GM23338 (cell line): ENCODE measurements around the gene MS4A6A.

Source experiments
- EZH2 ChIP-seq: fragments of 200-600 bp; sonication (generic); IDR thresholded peaks from one replicate; pipeline ENCODE4 v1.8.0; 2017; ENCODE audit warnings: antibody characterized with exemption, mild to moderate bottlenecking, low read depth; ENCODE audit not compliant: unreplicated experiment
- EZH2phosphoT487 ChIP-seq: fragments of 200-600 bp; sonication (generic); IDR thresholded peaks from one replicate; pipeline ENCODE4 v1.8.1; 2018; ENCODE audit warnings: antibody characterized with exemption; ENCODE audit not compliant: unreplicated experiment
- ZNF114 ChIP-seq: fragments of 250-450 bp; sonication (Bioruptor Pico); IDR thresholded peaks from 2 replicates; pipeline ENCODE4 v1.5.0; 2020; ENCODE audit warnings: mild to moderate bottlenecking, moderate library complexity
- ZNF331 ChIP-seq: fragments of 250-450 bp; sonication (Bioruptor Pico); IDR thresholded peaks from 2 replicates; pipeline ENCODE4 v1.5.0; 2020; ENCODE audit warnings: low read depth, mild to moderate bottlenecking, moderate library complexity
- TF ChIP-seq, protein P1 (sequence below), 2 experiments: fragments of 200-600 bp in 1 of 2; sonication (generic) in 1 of 2; conservative IDR thresholded peaks; 2 replicates each; pipeline versions ENCODE4 v1.5.1 to v1.6.1; 2016 to 2017; ENCODE audit warnings: antibody characterized with exemption in 2 of 2, low read depth in 2 of 2, mild to moderate bottlenecking in 2 of 2, moderate library complexity in 1 of 2
- TF ChIP-seq, protein P2 (sequence below): IDR thresholded peaks from one replicate; pipeline ENCODE4 v1.6.1; 2018; ENCODE audit warnings: antibody characterized with exemption; ENCODE audit not compliant: unreplicated experiment

GRCh38 chr11:60194511-60194910 is 11.6 kb upstream of the MS4A6A start:
- TF ChIP-seq, protein P1, sequence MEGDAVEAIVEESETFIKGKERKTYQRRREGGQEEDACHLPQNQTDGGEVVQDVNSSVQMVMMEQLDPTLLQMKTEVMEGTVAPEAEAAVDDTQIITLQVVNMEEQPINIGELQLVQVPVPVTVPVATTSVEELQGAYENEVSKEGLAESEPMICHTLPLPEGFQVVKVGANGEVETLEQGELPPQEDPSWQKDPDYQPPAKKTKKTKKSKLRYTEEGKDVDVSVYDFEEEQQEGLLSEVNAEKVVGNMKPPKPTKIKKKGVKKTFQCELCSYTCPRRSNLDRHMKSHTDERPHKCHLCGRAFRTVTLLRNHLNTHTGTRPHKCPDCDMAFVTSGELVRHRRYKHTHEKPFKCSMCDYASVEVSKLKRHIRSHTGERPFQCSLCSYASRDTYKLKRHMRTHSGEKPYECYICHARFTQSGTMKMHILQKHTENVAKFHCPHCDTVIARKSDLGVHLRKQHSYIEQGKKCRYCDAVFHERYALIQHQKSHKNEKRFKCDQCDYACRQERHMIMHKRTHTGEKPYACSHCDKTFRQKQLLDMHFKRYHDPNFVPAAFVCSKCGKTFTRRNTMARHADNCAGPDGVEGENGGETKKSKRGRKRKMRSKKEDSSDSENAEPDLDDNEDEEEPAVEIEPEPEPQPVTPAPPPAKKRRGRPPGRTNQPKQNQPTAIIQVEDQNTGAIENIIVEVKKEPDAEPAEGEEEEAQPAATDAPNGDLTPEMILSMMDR (conservative IDR thresholded peaks at IDR 0.05; ENCODE audit: low read depth in 2 of 2), result no peak
- no peak for TF ChIP-seq ZNF114 (CRISPR knock-in tag)
- no peak for TF ChIP-seq EZH2phosphoT487
- TF ChIP-seq EZH2, result no peak
- TF ChIP-seq, protein P2, sequence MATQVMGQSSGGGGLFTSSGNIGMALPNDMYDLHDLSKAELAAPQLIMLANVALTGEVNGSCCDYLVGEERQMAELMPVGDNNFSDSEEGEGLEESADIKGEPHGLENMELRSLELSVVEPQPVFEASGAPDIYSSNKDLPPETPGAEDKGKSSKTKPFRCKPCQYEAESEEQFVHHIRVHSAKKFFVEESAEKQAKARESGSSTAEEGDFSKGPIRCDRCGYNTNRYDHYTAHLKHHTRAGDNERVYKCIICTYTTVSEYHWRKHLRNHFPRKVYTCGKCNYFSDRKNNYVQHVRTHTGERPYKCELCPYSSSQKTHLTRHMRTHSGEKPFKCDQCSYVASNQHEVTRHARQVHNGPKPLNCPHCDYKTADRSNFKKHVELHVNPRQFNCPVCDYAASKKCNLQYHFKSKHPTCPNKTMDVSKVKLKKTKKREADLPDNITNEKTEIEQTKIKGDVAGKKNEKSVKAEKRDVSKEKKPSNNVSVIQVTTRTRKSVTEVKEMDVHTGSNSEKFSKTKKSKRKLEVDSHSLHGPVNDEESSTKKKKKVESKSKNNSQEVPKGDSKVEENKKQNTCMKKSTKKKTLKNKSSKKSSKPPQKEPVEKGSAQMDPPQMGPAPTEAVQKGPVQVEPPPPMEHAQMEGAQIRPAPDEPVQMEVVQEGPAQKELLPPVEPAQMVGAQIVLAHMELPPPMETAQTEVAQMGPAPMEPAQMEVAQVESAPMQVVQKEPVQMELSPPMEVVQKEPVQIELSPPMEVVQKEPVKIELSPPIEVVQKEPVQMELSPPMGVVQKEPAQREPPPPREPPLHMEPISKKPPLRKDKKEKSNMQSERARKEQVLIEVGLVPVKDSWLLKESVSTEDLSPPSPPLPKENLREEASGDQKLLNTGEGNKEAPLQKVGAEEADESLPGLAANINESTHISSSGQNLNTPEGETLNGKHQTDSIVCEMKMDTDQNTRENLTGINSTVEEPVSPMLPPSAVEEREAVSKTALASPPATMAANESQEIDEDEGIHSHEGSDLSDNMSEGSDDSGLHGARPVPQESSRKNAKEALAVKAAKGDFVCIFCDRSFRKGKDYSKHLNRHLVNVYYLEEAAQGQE, result no peak
- TF ChIP-seq ZNF331 (CRISPR knock-in tag), result no peak
